ENCODE results near the gene ZMYND15.

The ZMYND15 gene

DNA sequence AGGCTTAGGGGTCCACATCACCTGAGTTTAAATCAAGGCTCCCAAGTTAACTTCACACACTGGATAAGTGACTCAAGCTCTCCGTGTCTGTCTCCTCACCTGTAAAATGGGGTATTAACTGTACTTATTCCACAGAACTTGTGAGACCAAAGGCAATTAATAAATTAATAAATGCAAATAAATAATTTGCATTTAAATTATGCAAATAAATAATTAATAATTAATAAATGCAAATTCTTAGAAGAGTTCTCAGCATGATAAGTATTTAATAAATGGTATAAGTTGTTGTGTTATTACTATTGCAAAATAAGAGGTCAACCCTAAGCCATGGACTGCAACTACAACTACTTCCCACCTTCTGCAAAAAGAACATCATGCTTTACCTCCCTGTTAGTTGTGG is 13.8 kb downstream of the ZMYND15 start:
- H3K4me3 ChIP-seq (ENCODE audit: low read depth in 1 of 5, low read length in 5 of 5) = no peak overlapping the region
- no peaks in the 10 kb centered on the region for H3K36me3 ChIP-seq (ENCODE audit: control insufficient read depth in 5 of 5, insufficient read depth in 5 of 5, low read length in 5 of 5)
- peaks cover 0 to 10% (median 7%) of the 10 kb centered on the region in 5 donors for H3K27me3 ChIP-seq (ENCODE audit: control insufficient read depth in 5 of 5, insufficient read depth in 4 of 5, low read length in 5 of 5)
- H3K27ac ChIP-seq (ENCODE audit: low read depth, low read length) = no peak overlapping the region
- H3K9ac ChIP-seq (ENCODE audit: low read length in 5 of 5) = no peak overlapping the region
- H3K4me1 ChIP-seq (ENCODE audit: control insufficient read depth in 5 of 5, insufficient read depth in 5 of 5, low read length in 5 of 5) = peaks cover 0 to 6% (median 3%) of the 10 kb centered on the region in 5 donors
- no peaks in the 10 kb centered on the region for H3K9me3 ChIP-seq (ENCODE audit: control insufficient read depth in 5 of 5, low read length in 5 of 5)

DNA sequence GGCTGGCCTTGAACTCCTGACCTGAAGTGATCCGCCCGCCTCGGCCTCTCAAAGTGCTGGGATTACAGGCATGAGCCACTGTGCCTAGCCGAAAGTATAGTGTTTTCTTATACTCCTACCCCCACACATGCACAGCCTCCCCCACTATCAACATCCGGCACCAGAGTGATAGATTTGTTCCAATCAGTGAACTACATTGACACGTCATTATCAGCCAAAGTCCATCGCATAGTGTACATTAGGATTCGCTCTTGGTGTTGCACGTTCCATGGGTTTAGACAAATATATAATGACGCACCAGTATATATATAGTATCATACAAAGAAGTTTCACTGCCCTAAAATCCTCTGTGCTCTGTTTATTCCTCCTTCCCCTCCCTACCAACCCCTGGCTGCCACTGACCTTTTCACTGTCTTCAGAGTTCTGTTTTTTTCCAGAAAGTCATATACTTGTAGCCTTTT is 20.2 kb downstream of the ZMYND15 start:
- Histone ChIP-seq H3K4me1 (ENCODE audit: control insufficient read depth in 5 of 5, insufficient read depth in 5 of 5, low read length in 5 of 5) (peaks cover 0 to 2% (median 0%) of the 10 kb centered on the region in 5 donors), H3K27ac (ENCODE audit: low read depth, low read length) (no peak overlapping the region), H3K9ac (ENCODE audit: low read length in 5 of 5) (no peak overlapping the region), H3K36me3 (ENCODE audit: control insufficient read depth in 5 of 5, insufficient read depth in 5 of 5, low read length in 5 of 5) (no peaks in the 10 kb centered on the region), H3K9me3 (ENCODE audit: control insufficient read depth in 5 of 5, low read length in 5 of 5) (no peaks in the 10 kb centered on the region), H3K27me3 (ENCODE audit: control insufficient read depth in 5 of 5, insufficient read depth in 4 of 5, low read length in 5 of 5) (peaks cover 0 to 7% (median 0%) of the 10 kb centered on the region in 5 donors), H3K4me3 (ENCODE audit: low read depth in 1 of 5, low read length in 5 of 5) (no peak overlapping the region)

DNA sequence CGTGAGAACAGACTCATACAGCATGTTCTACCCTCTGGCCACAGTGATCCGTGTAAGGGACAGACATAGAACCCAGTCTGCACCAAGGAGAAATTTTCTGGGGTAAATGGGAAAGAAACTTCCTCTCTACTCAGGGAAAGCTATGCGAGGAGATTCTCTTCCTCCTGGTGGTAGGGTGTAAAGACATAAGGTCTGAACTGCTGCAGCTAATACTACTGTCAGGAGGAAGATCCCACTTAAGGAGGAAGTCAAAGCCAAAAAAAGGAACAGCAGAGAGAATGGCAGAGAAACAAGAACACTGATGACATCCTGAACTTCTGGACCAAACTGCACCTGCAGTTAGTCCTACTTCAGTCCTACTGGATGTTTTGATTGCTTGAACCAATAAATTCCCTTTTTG is 25.0 kb downstream of the ZMYND15 start:
- Histone ChIP-seq H3K9me3 (ENCODE audit: control insufficient read depth in 5 of 5, low read length in 5 of 5) (no peaks in the 10 kb centered on the region), H3K4me1 (ENCODE audit: control insufficient read depth in 5 of 5, insufficient read depth in 5 of 5, low read length in 5 of 5) (peaks cover 0 to 2% (median 0%) of the 10 kb centered on the region in 5 donors), H3K36me3 (ENCODE audit: control insufficient read depth in 5 of 5, insufficient read depth in 5 of 5, low read length in 5 of 5) (no peaks in the 10 kb centered on the region), H3K9ac (ENCODE audit: low read length in 5 of 5) (no peak overlapping the region), H3K4me3 (ENCODE audit: low read depth in 1 of 5, low read length in 5 of 5) (no peak overlapping the region), H3K27ac (ENCODE audit: low read depth, low read length) (no peak overlapping the region), H3K27me3 (ENCODE audit: control insufficient read depth in 5 of 5, insufficient read depth in 4 of 5, low read length in 5 of 5) (no peaks in the 10 kb centered on the region)

DNA sequence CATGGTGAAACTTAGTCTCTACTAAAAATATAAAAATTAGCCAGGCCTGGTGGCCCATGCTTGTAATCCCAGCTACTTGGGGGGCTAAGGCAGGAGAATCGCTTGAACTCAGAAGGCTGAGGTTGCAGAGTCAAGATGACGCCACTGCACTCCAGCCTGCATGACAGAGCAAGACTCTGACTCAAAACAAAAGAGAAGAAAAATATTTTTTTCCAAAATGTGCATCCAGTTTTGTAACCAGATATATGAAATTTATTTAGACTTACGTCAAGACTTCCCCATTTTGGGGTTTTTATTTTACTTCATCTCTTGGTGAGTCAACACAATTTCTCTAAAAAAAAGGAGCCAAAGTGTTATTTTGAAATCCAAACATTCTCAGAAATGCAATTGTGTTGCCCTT is 26.6 kb downstream of the ZMYND15 start:
- Histone ChIP-seq H3K36me3 (ENCODE audit: control insufficient read depth in 5 of 5, insufficient read depth in 5 of 5, low read length in 5 of 5) (no peaks in the 10 kb centered on the region), H3K9ac (ENCODE audit: low read length in 5 of 5) (no peak overlapping the region), H3K27me3 (ENCODE audit: control insufficient read depth in 5 of 5, insufficient read depth in 4 of 5, low read length in 5 of 5) (no peaks in the 10 kb centered on the region), H3K9me3 (ENCODE audit: control insufficient read depth in 5 of 5, low read length in 5 of 5) (no peaks in the 10 kb centered on the region), H3K27ac (ENCODE audit: low read depth, low read length) (no peak overlapping the region), H3K4me3 (ENCODE audit: low read depth in 1 of 5, low read length in 5 of 5) (no peak overlapping the region), H3K4me1 (ENCODE audit: control insufficient read depth in 5 of 5, insufficient read depth in 5 of 5, low read length in 5 of 5) (peaks cover 0 to 2% (median 0%) of the 10 kb centered on the region in 5 donors)

DNA sequence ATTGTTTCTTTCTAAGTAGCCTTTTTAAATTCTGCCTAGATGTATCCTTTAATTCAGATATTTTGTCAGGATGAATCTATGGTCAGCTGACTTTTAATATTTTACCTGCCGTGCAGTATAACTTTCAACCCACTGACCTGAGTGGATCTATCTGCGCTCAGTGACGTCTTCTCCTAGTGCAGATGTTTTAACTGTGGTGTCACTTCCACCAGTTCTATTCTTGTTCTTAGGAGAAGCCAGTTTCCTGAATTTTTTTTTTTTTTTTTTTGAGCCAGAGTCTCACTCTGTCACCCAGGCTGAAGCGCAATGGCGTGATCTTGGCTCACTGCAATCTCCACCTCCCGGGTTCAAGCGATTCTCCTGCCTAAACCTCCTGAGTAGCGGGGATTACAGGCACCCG is 27.1 kb downstream of the ZMYND15 start:
- Histone ChIP-seq H3K9me3 (ENCODE audit: control insufficient read depth in 5 of 5, low read length in 5 of 5) (no peaks in the 10 kb centered on the region), H3K4me3 (ENCODE audit: low read depth in 1 of 5, low read length in 5 of 5) (no peak overlapping the region), H3K36me3 (ENCODE audit: control insufficient read depth in 5 of 5, insufficient read depth in 5 of 5, low read length in 5 of 5) (no peaks in the 10 kb centered on the region), H3K27me3 (ENCODE audit: control insufficient read depth in 5 of 5, insufficient read depth in 4 of 5, low read length in 5 of 5) (peaks cover 0 to 3% (median 2%) of the 10 kb centered on the region in 5 donors), H3K27ac (ENCODE audit: low read depth, low read length) (no peak overlapping the region), H3K4me1 (ENCODE audit: control insufficient read depth in 5 of 5, insufficient read depth in 5 of 5, low read length in 5 of 5) (peaks cover 0 to 2% (median 0%) of the 10 kb centered on the region in 5 donors), H3K9ac (ENCODE audit: low read length in 5 of 5) (no peak overlapping the region)

DNA sequence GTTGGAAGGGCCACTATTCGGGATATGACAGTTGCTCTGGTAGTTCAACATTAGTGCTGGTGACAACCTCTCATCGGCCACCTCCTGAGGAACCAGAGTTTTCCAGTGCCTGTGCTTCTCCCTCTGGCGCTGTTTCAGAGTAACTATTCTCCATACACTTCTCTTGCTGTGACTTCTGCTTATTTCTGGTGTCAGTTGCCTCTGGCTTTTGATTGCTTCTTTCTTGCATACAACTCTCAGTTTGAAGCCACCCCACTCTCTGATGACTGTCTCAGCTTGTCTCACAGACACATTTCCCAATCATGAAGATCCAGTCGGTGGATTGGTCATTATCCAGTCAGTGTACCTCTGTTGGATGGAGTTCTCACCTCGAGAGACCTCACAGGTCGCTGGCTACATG is 28.7 kb downstream of the ZMYND15 start:
- Histone ChIP-seq H3K9me3 (ENCODE audit: control insufficient read depth in 5 of 5, low read length in 5 of 5) (no peaks in the 10 kb centered on the region), H3K27me3 (ENCODE audit: control insufficient read depth in 5 of 5, insufficient read depth in 4 of 5, low read length in 5 of 5) (peaks cover 0 to 7% (median 4%) of the 10 kb centered on the region in 5 donors), H3K36me3 (ENCODE audit: control insufficient read depth in 5 of 5, insufficient read depth in 5 of 5, low read length in 5 of 5) (no peaks in the 10 kb centered on the region), H3K4me3 (ENCODE audit: low read depth in 1 of 5, low read length in 5 of 5) (no peak overlapping the region), H3K4me1 (ENCODE audit: control insufficient read depth in 5 of 5, insufficient read depth in 5 of 5, low read length in 5 of 5) (peaks cover 0 to 2% (median 0%) of the 10 kb centered on the region in 5 donors), H3K9ac (ENCODE audit: low read length in 5 of 5) (no peak overlapping the region), H3K27ac (ENCODE audit: low read depth, low read length) (no peak overlapping the region)

DNA sequence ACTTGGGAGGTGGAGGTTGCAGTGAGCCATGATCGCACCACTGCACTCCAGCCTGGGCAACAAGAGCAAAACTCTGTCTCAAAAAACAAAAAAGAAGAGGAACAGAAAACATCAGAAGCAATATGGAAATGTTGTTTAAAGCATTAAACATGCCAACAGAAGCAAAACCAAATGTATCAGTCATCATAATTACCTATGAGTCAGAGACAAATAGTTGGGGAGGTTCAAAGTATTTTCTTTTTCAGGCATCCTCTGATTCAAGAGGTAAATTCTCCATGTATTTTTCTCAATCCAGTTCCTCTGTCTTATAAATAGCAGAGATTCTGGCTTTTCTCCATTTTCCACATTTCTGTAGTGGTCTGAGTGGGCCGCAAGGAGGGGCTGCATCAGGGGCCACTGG is 30.0 kb downstream of the ZMYND15 start:
- Histone ChIP-seq H3K4me1 (ENCODE audit: control insufficient read depth in 5 of 5, insufficient read depth in 5 of 5, low read length in 5 of 5) (peaks cover 0 to 2% (median 0%) of the 10 kb centered on the region in 5 donors), H3K27me3 (ENCODE audit: control insufficient read depth in 5 of 5, insufficient read depth in 4 of 5, low read length in 5 of 5) (peaks cover 0 to 10% (median 5%) of the 10 kb centered on the region in 5 donors), H3K36me3 (ENCODE audit: control insufficient read depth in 5 of 5, insufficient read depth in 5 of 5, low read length in 5 of 5) (no peaks in the 10 kb centered on the region), H3K4me3 (ENCODE audit: low read depth in 1 of 5, low read length in 5 of 5) (no peak overlapping the region), H3K27ac (ENCODE audit: low read depth, low read length) (no peak overlapping the region), H3K9me3 (ENCODE audit: control insufficient read depth in 5 of 5, low read length in 5 of 5) (no peaks in the 10 kb centered on the region), H3K9ac (ENCODE audit: low read length in 5 of 5) (no peak overlapping the region)

DNA sequence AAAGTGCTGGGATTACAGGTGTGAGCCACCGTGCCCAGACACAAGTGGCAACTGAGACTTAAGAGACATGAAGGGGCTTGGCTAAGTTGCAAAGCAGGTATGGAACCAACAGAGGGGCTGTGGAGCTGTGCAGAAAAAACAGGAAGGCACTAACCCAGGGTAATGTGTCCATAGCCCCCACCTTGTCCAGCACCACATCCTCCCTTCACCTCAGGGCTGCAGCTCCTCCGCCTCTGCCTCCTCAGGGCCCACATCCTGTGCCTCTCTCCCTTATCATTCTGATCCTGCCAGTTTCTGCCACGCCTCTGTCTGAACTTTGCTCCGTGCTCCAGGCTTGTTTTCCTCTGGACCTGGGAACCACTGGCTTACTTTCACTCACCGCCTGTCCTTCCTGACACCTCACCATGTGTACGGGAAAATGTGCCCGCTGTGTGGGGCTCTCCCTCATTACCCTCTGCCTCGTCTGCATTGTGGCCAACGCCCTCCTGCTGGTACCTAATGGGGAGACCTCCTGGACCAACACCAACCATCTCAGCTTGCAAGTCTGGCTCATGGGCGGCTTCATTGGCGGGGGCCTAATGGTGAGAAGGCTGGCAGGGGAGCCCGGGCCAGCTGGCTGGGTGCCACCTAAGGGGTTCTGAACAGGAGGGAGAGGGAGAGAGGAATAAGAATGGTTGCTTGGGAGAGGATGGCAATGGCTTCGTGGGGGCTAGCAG is 32.0 kb downstream of the ZMYND15 start, which contains the start of gene TM4SF5:
Gene TM4SF5 (plus strand): TSS at position 368 of the 716 bp plus-strand sequence. CDS start 37 bp downstream, at position 405.
- H3K9ac ChIP-seq (ENCODE audit: low read length in 5 of 5) = no peak within 1 kb of the TSS
- peaks cover 0 to 10% (median 5%) of the 10 kb centered on the region in 5 donors for H3K27me3 ChIP-seq (ENCODE audit: control insufficient read depth in 5 of 5, insufficient read depth in 4 of 5, low read length in 5 of 5)
- H3K27ac ChIP-seq (ENCODE audit: low read depth, low read length) = no peak within 1 kb of the TSS
- peaks cover 0 to 2% (median 0%) of the 10 kb centered on the region in 5 donors for H3K4me1 ChIP-seq (ENCODE audit: control insufficient read depth in 5 of 5, insufficient read depth in 5 of 5, low read length in 5 of 5)
- no peaks in the 10 kb centered on the region for H3K9me3 ChIP-seq (ENCODE audit: control insufficient read depth in 5 of 5, low read length in 5 of 5)
- no peaks in the 10 kb centered on the region for H3K36me3 ChIP-seq (ENCODE audit: control insufficient read depth in 5 of 5, insufficient read depth in 5 of 5, low read length in 5 of 5)
- no peak within 1 kb of the TSS for H3K4me3 ChIP-seq (ENCODE audit: low read depth in 1 of 5, low read length in 5 of 5)

DNA sequence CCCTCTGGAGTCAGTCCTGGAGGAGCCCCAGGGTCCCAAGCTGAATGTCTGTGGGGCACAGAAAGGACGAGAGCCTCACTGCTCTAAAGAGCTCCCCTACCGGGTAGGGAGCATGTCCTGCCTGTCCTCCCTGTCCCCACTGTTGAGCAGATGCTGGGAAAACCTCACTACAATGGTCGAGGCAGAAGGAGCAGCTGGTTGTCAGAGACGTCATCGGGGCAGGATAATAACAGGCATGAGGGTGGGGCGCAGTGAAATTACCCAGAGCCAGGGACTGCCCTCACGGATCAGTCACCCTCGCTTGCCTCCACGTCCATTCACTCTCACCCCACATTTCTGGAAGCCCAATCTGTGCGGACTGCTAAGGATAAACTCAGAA is 32.6 kb downstream of the ZMYND15 start:
- H3K9ac ChIP-seq (ENCODE audit: low read length in 5 of 5) = no peak overlapping the region
- no peaks in the 10 kb centered on the region for H3K36me3 ChIP-seq (ENCODE audit: control insufficient read depth in 5 of 5, insufficient read depth in 5 of 5, low read length in 5 of 5)
- H3K27me3 ChIP-seq (ENCODE audit: control insufficient read depth in 5 of 5, insufficient read depth in 4 of 5, low read length in 5 of 5) = peaks cover 0 to 10% (median 5%) of the 10 kb centered on the region in 5 donors
- H3K4me1 ChIP-seq (ENCODE audit: control insufficient read depth in 5 of 5, insufficient read depth in 5 of 5, low read length in 5 of 5) = peaks cover 0 to 2% (median 0%) of the 10 kb centered on the region in 5 donors
- no peak overlapping the region for H3K27ac ChIP-seq (ENCODE audit: low read depth, low read length)
- no peak overlapping the region for H3K4me3 ChIP-seq (ENCODE audit: low read depth in 1 of 5, low read length in 5 of 5)
- H3K9me3 ChIP-seq (ENCODE audit: control insufficient read depth in 5 of 5, low read length in 5 of 5) = no peaks in the 10 kb centered on the region

DNA sequence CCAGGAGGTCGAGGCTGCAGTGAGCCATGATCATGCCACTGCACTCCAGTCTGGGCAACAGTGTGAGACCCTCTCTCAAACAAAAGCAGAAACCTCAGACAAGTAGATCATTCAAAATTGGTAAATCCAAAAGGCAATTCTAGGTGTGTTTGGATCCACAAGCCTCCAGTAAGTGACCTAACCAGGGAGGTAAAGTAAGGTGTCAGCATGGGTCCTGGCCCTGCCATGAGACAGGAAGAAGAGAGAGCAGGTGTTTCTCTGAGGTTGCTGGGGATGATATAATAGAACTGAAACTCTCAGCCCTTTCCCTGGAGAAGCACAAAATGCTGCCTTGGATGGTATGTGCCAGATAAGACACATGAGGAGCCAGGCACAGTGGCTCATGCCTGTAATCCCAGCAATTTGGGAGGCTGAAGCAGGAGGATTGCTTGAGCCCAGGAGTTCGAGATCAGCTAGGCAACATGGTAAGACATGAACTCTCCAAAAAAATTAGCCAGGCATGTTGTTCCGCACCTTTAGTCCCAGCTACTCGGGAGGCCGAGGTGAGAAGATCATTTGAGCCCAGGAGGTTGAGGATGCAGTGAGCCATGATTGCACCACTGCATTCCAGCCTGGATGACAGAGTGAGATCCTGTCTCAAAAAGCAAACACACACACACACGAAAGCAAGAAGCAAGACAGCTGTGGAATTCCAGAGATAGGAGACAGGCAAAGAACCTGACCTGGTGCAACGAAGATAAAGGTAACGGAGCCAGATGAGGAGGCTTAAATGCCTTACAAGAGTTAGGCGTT is 38.5 kb downstream of the ZMYND15 start:
- no peak overlapping the region for H3K9ac ChIP-seq (ENCODE audit: low read length in 5 of 5)
- H3K4me3 ChIP-seq (ENCODE audit: low read depth in 1 of 5, low read length in 5 of 5) = no peak overlapping the region
- H3K4me1 ChIP-seq (ENCODE audit: control insufficient read depth in 5 of 5, insufficient read depth in 5 of 5, low read length in 5 of 5) = peaks cover 0 to 4% (median 0%) of the 10 kb centered on the region in 5 donors
- H3K9me3 ChIP-seq (ENCODE audit: control insufficient read depth in 5 of 5, low read length in 5 of 5) = no peaks in the 10 kb centered on the region
- no peaks in the 10 kb centered on the region for H3K36me3 ChIP-seq (ENCODE audit: control insufficient read depth in 5 of 5, insufficient read depth in 5 of 5, low read length in 5 of 5)
- H3K27ac ChIP-seq (ENCODE audit: low read depth, low read length) = no peak overlapping the region
- H3K27me3 ChIP-seq (ENCODE audit: control insufficient read depth in 5 of 5, insufficient read depth in 4 of 5, low read length in 5 of 5) = peaks cover 6 to 16% (median 10%) of the 10 kb centered on the region in 5 donors

Measured in subcutaneous abdominal adipose tissue (tissue), 5 donors.